ENCODE measurements around the gene PDE7B. TPM values are rescaled to one million over a fixed set of nuclear protein-coding genes. Genes with fewer than 3 reads are reported as not detected.

Gene PDE7B
- total RNA-seq, 1 experiment from 2014 or later: not detected

DNA sequence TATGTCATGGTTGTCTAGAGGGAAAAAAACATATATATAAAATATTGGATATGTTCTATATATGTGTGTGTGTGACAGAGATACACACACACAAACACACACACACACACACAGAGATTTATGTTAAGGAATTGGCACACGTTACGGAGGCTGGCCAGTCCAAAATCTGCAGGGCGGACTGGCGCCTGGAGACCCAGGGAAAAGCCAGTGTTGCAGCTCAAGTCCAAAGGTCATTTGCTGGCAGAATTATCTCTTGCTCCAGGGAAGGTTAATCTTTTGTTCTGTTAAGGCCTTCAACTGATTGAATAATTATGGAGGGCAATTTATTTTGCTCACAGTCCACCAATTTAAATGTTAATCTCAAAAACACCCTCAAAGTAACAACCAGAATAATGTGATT lies 37.5 kb upstream of the PDE7B start:
- intact Hi-C loops (cut with micrococcal nuclease; ENCODE audit: unreplicated experiment): no loop called here
- peaks cover 100% of the 10 kb centered on the region for H3K27me3 ChIP-seq (replicated peaks; ENCODE audit: insufficient read depth, low read depth, low read length, poor library complexity)
- CTCF ChIA-PET: no interaction called here
- POLR2A ChIA-PET (ENCODE audit: low non-redundant PET): no interaction called here
- no peaks in the 10 kb centered on the region for H3K4me1 ChIP-seq (ENCODE audit: insufficient read depth, low read length, poor library complexity, severe bottlenecking)
- H3K27ac ChIP-seq (ENCODE audit: low read depth, low read length, poor library complexity, severe bottlenecking): no peak overlapping the region
- TF ChIP-seq EZH2 (IDR thresholded peaks at IDR 0.05; ENCODE audit: borderline replicate concordance, low read depth, low read length, poor library complexity, severe bottlenecking): no peak
- TF ChIP-seq, protein P1, sequence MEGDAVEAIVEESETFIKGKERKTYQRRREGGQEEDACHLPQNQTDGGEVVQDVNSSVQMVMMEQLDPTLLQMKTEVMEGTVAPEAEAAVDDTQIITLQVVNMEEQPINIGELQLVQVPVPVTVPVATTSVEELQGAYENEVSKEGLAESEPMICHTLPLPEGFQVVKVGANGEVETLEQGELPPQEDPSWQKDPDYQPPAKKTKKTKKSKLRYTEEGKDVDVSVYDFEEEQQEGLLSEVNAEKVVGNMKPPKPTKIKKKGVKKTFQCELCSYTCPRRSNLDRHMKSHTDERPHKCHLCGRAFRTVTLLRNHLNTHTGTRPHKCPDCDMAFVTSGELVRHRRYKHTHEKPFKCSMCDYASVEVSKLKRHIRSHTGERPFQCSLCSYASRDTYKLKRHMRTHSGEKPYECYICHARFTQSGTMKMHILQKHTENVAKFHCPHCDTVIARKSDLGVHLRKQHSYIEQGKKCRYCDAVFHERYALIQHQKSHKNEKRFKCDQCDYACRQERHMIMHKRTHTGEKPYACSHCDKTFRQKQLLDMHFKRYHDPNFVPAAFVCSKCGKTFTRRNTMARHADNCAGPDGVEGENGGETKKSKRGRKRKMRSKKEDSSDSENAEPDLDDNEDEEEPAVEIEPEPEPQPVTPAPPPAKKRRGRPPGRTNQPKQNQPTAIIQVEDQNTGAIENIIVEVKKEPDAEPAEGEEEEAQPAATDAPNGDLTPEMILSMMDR (conservative IDR thresholded peaks at IDR 0.05; ENCODE audit: low read depth, low read length): no peak
- DNase-seq (ENCODE audit: low spot score): no peak
- H3K4me3 ChIP-seq (ENCODE audit: low read depth, low read length, poor library complexity, severe bottlenecking): no peak overlapping the region
- BruUV-seq (replicated peaks): no TSS peak
- no peaks in the 10 kb centered on the region for H3K36me3 ChIP-seq (ENCODE audit: insufficient read depth, low read length, poor library complexity, severe bottlenecking)
- no peaks in the 10 kb centered on the region for H3K9me3 ChIP-seq (ENCODE audit: low read depth, low read length, poor library complexity, severe bottlenecking)

DNA sequence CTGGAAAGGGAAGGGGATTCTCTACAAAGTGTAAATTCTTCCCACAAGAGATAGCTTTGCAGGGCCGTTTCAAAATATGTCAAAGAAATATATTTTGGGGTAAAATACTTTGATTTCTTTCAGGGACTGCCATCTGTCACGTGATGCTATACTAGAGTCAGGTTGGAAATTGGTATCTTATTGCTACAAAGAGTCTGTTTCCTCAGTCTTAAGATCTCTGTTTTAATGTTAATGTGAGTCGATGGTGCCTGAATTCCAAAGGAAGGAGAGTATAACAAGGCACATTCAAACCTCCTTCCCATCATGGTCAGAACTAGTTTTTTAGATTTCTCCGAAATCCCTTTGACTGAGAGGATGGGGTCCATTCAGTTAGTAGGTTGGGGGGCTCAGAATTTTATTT lies 36.3 kb upstream of the PDE7B start:
- TF ChIP-seq, protein P1 (conservative IDR thresholded peaks at IDR 0.05; ENCODE audit: low read depth, low read length): no peak
- TF ChIP-seq EZH2 (IDR thresholded peaks at IDR 0.05; ENCODE audit: borderline replicate concordance, low read depth, low read length, poor library complexity, severe bottlenecking): no peak
- H3K4me3 ChIP-seq (ENCODE audit: low read depth, low read length, poor library complexity, severe bottlenecking): no peak overlapping the region
- ChIA-PET CTCF (no interaction called here), POLR2A (ENCODE audit: low non-redundant PET) (no interaction called here)
- no peaks in the 10 kb centered on the region for H3K9me3 ChIP-seq (ENCODE audit: low read depth, low read length, poor library complexity, severe bottlenecking)
- H3K27ac ChIP-seq (ENCODE audit: low read depth, low read length, poor library complexity, severe bottlenecking): no peak overlapping the region
- no TSS peak for BruUV-seq (replicated peaks)
- H3K27me3 ChIP-seq (replicated peaks; ENCODE audit: insufficient read depth, low read depth, low read length, poor library complexity): peaks cover 100% of the 10 kb centered on the region
- H3K4me1 ChIP-seq (ENCODE audit: insufficient read depth, low read length, poor library complexity, severe bottlenecking): no peaks in the 10 kb centered on the region
- no peaks in the 10 kb centered on the region for H3K36me3 ChIP-seq (ENCODE audit: insufficient read depth, low read length, poor library complexity, severe bottlenecking)
- intact Hi-C loops (cut with micrococcal nuclease; ENCODE audit: unreplicated experiment): no loop called here
- DNase-seq (ENCODE audit: low spot score): no peak

- ChIA-PET POLR2A (ENCODE audit: low non-redundant PET) (no interaction called here), CTCF (no interaction called here)
- intact Hi-C loops (cut with micrococcal nuclease; ENCODE audit: unreplicated experiment): no loop called here
- no peaks in the 10 kb centered on the region for H3K4me1 ChIP-seq (ENCODE audit: insufficient read depth, low read length, poor library complexity, severe bottlenecking)
- H3K9me3 ChIP-seq (ENCODE audit: low read depth, low read length, poor library complexity, severe bottlenecking): no peaks in the 10 kb centered on the region
- TF ChIP-seq, protein P1 (conservative IDR thresholded peaks at IDR 0.05; ENCODE audit: low read depth, low read length): no peak
- TF ChIP-seq EZH2 (IDR thresholded peaks at IDR 0.05; ENCODE audit: borderline replicate concordance, low read depth, low read length, poor library complexity, severe bottlenecking): no peak
- peaks cover 100% of the 10 kb centered on the region for H3K27me3 ChIP-seq (replicated peaks; ENCODE audit: insufficient read depth, low read depth, low read length, poor library complexity)
- H3K36me3 ChIP-seq (ENCODE audit: insufficient read depth, low read length, poor library complexity, severe bottlenecking): no peaks in the 10 kb centered on the region
- no peak for DNase-seq (ENCODE audit: low spot score)
- BruUV-seq (replicated peaks): no TSS peak
- H3K27ac ChIP-seq (ENCODE audit: low read depth, low read length, poor library complexity, severe bottlenecking): no peak overlapping the region
- H3K4me3 ChIP-seq (ENCODE audit: low read depth, low read length, poor library complexity, severe bottlenecking): no peak overlapping the region
These were observed 34.5 kb upstream of the PDE7B start for GRCh38 chr6:135817035-135817434.

Data from A673 (cell line).